A549 (cell line): Measurements from ENCODE around the gene NEAT1. TPM values are rescaled to one million over a fixed set of nuclear protein-coding genes. Genes with fewer than 3 reads are reported as not detected.

Source experiments
- ATAC-seq, 2 experiments: fragments of 200-7000 bp in 1 of 2; fragments of >200 bp in 1 of 2; cut with Nextera tagmentation in 1 of 2; cut with Tn5 transposase in 1 of 2; 3 replicates each; pipeline versions ENCODE4 v1.8.0 to v1.9.1; 2018 to 2020; ENCODE audit warnings: mild to moderate bottlenecking in 1 of 2, moderate library complexity in 1 of 2
- CTCF ChIA-PET: fragments of 300-600 bp; sonication (Branson Sonifier 250); formaldehyde crosslinking; extraction: SDS; loops from one replicate; lab custom pipeline; 2021; ENCODE audit warnings: antibody characterized with exemption, inconsistent platforms; lab: Yijun Ruan, JAX
- POLR2A ChIA-PET: fragments of 350-600 bp; formaldehyde crosslinking; extraction: SDS; loops from one replicate; lab custom pipeline; 2021; ENCODE audit warnings: antibody characterized with exemption, inconsistent platforms; lab: Yijun Ruan, JAX
- DNase-seq, 2 experiments: peaks; one replicate each; pipeline versions ENCODE4 v3.0.0 to v3.0.0-alpha.2; 2011 to 2016; ENCODE audit warnings: low read depth in 1 of 2, low spot score in 1 of 2
- FAIRE-seq: peaks from 2 replicates; lab custom pipeline; 2011; peaks lifted over from hg19 to GRCh38; lab: Jason Lieb, UNC
- H3K27ac ChIP-seq, 2 experiments: fragments of >200 bp; sonication (Bioruptor Twin); formaldehyde crosslinking; 3 replicates each; pipeline ENCODE4 v1.5.1; 2016 to 2017
- H3K4me1 ChIP-seq: fragments of >200 bp; sonication (Bioruptor Twin); formaldehyde crosslinking; 3 replicates; pipeline ENCODE4 v1.6.1; 2016
- H3K4me2 ChIP-seq: fragments of >200 bp; sonication (Bioruptor Twin); formaldehyde crosslinking; 3 replicates; pipeline ENCODE4 v1.6.1; 2016
- H3K4me3 ChIP-seq: fragments of >200 bp; sonication (Bioruptor Twin); formaldehyde crosslinking; 3 replicates; pipeline ENCODE4 v1.5.1; 2016
- H3K9me3 ChIP-seq: fragments of >200 bp; sonication (Bioruptor Twin); formaldehyde crosslinking; 3 replicates; pipeline ENCODE4 v1.6.1; 2016
- ATOH8 ChIP-seq: fragments of 250-450 bp; sonication (Bioruptor Pico); IDR thresholded peaks from 2 replicates; pipeline ENCODE4 v1.5.0; 2020; ENCODE audit warnings: low read depth, mild to moderate bottlenecking, moderate library complexity
- BCL3 ChIP-seq: fragments of >200 bp; sonication (Bioruptor Twin); formaldehyde crosslinking; IDR thresholded peaks from 3 replicates; pipeline ENCODE4 v1.6.1; 2016
- CBX2 ChIP-seq: fragments of 200-600 bp; sonication (generic); IDR thresholded peaks from 2 replicates; pipeline ENCODE4 v1.6.1; 2016; ENCODE audit warnings: low read depth, mild to moderate bottlenecking, borderline replicate concordance
- CHD4 ChIP-seq: fragments of 200-600 bp; sonication (generic); IDR thresholded peaks from 2 replicates; pipeline ENCODE4 v1.6.1; 2016; ENCODE audit warnings: antibody characterized with exemption, mild to moderate bottlenecking, borderline replicate concordance
- EHF ChIP-seq: fragments of 250-450 bp; sonication (Bioruptor Pico); IDR thresholded peaks from 2 replicates; pipeline ENCODE4 v1.5.0; 2020; ENCODE audit warnings: mild to moderate bottlenecking
- EHMT2 ChIP-seq: fragments of 200-600 bp; sonication (generic); IDR thresholded peaks from 2 replicates; pipeline ENCODE4 v1.6.1; 2016; ENCODE audit warnings: antibody characterized with exemption, low read depth, mild to moderate bottlenecking, moderate library complexity
- ELK1 ChIP-seq: fragments of 150-350 bp; IDR thresholded peaks from 2 replicates; pipeline ENCODE4 v1.6.1; 2014; ENCODE audit warnings: low read depth, mild to moderate bottlenecking, low read length
- EP300 ChIP-seq, 2 experiments: fragments of >200 bp; sonication (Bioruptor Twin); formaldehyde crosslinking; IDR thresholded peaks; 2 replicates in 1 of 2; 3 replicates in 1 of 2; pipeline ENCODE4 v1.6.1; 2016 to 2017
- ESRRA ChIP-seq: fragments of 150-350 bp; IDR thresholded peaks from 2 replicates; pipeline ENCODE4 v1.6.1; 2014; ENCODE audit warnings: mild to moderate bottlenecking, low read length, borderline replicate concordance
- GATA3 ChIP-seq: IDR thresholded peaks from 2 replicates; pipeline ENCODE4 v1.6.1; 2012; ENCODE audit warnings: borderline replicate concordance
- HDAC2 ChIP-seq: fragments of 200-600 bp; sonication (generic); IDR thresholded peaks from 2 replicates; pipeline ENCODE4 v1.6.1; 2016
- HOXA7 ChIP-seq: fragments of 250-450 bp; sonication (Bioruptor Pico); IDR thresholded peaks from 2 replicates; pipeline ENCODE4 v1.5.0; 2020; ENCODE audit warnings: mild to moderate bottlenecking, moderate library complexity
- JUN ChIP-seq, 2 experiments: fragments of >200 bp; sonication (Bioruptor Twin); formaldehyde crosslinking; IDR thresholded peaks; 2 replicates in 1 of 2; 3 replicates in 1 of 2; pipeline ENCODE4 v1.6.1; 2016 to 2017
- KDM1A ChIP-seq: fragments of 200-600 bp; sonication (generic); IDR thresholded peaks from 2 replicates; pipeline ENCODE4 v1.6.1; 2016; ENCODE audit warnings: low read depth, mild to moderate bottlenecking
- KDM5A ChIP-seq: fragments of 200-600 bp; sonication (generic); IDR thresholded peaks from 2 replicates; pipeline ENCODE4 v1.6.1; 2016; ENCODE audit warnings: antibody characterized with exemption, mild to moderate bottlenecking
- MAX ChIP-seq: IDR thresholded peaks from 2 replicates; pipeline ENCODE4 v1.6.1; 2012
- PBX3 ChIP-seq: IDR thresholded peaks from 2 replicates; pipeline ENCODE4 v1.6.1; 2012
- POLR2A ChIP-seq: IDR thresholded peaks from 2 replicates; pipeline ENCODE4 v1.6.1; 2012; ENCODE audit warnings: mild to moderate bottlenecking, low read length
- RFX5 ChIP-seq: fragments of 450-650 bp; IDR thresholded peaks from 2 replicates; pipeline ENCODE4 v1.7.1; 2014; ENCODE audit warnings: antibody characterized with exemption, mild to moderate bottlenecking, moderate library complexity
- RNF2 ChIP-seq: fragments of 200-600 bp; sonication (generic); IDR thresholded peaks from 2 replicates; pipeline ENCODE4 v1.6.1; 2016; ENCODE audit warnings: low read depth, mild to moderate bottlenecking, antibody characterized with exemption, moderate library complexity, borderline replicate concordance
- SMC3 ChIP-seq: fragments of >200 bp; sonication (Bioruptor Twin); formaldehyde crosslinking; IDR thresholded peaks from 3 replicates; pipeline ENCODE4 v1.6.1; 2018; ENCODE audit warnings: inconsistent platforms
- TFCP2L1 ChIP-seq: fragments of 250-450 bp; sonication (Bioruptor Pico); IDR thresholded peaks from 2 replicates; pipeline ENCODE4 v1.5.0; 2021; ENCODE audit warnings: mild to moderate bottlenecking
- TP53 ChIP-seq: fragments of 250-450 bp; sonication (Bioruptor Pico); IDR thresholded peaks from 2 replicates; pipeline ENCODE4 v1.5.0; 2021; ENCODE audit warnings: mild to moderate bottlenecking, moderate library complexity
- USF2 ChIP-seq: fragments of 450-650 bp; IDR thresholded peaks from 2 replicates; pipeline ENCODE4 v1.6.1; 2014; ENCODE audit warnings: antibody characterized with exemption
- ZFP36 ChIP-seq: fragments of 450-650 bp; IDR thresholded peaks from 2 replicates; pipeline ENCODE4 v1.6.1; 2014; ENCODE audit warnings: borderline replicate concordance; ENCODE audit not compliant: partially characterized antibody
- ZNF302 ChIP-seq: fragments of 250-450 bp; sonication (Bioruptor Pico); IDR thresholded peaks from 2 replicates; pipeline ENCODE4 v1.9.0; 2021; ENCODE audit warnings: inconsistent platforms, mild to moderate bottlenecking, moderate library complexity
- WGBS: methylation state at CpG from one replicate; pipeline ENCODE4 v1.1.6; 2017; ENCODE audit errors: missing lambda C conversion rate; 5-methylcytosine and 5-hydroxymethylcytosine counted together
- polyA plus RNA-seq, 4 experiments: library from polyadenylated mRNA; depleted of rRNA in 3 of 4; stranded (reverse); fragments of >200 nt; fragmentation: RNase III in 1 of 4; extraction: RNeasy Plus Mini Kit Qiagen cat#74134 plus additional on column Dnase treatment in 1 of 4; gene quantifications; 2 replicates in 3 of 4; 3 replicates in 1 of 4; pipeline ENCODE4 v1.2.3, GENCODE V29; 2011 to 2017

NEAT1 gene
- polyA plus RNA-seq, 2 of the 4 experiments (the other 2 are of a cell fraction), result 314 to 1,223 TPM

- CTCF ChIA-PET, result interaction anchor here (0.6 to 8.5 kb wide), 5 partner anchors 9 to 197 kb away, joined by 3 to 84 read pairs (median 3); no protein-coding TSS in a partner anchor
- no peak overlapping the region for H3K4me2 ChIP-seq
- FAIRE-seq, result no peak
Measured at GRCh38 chr11:65401803-65402248, 20.8 kb upstream of the NEAT1 start.

GRCh38 chr11:65402790-65403189 is 19.8 kb upstream of the NEAT1 start:
- CTCF ChIA-PET, result interaction anchor here (0.9 to 8.5 kb wide), 4 partner anchors 8 to 196 kb away, joined by 3 to 84 read pairs (median 3); no protein-coding TSS in a partner anchor

More at GRCh38 chr11:65401803-65402248, 20.8 kb upstream of the NEAT1 start:
- Histone ChIP-seq H3K4me3 (no peak overlapping the region), H3K27ac (no peak overlapping the region), H3K4me1 (0 out of 3 replicates have a peak, but pooled peaks cover 4% of the 10 kb centered on the region), H3K9me3 (no peaks in the 10 kb centered on the region)
- TF ChIP-seq ATOH8, result no peak
- no peak for TF ChIP-seq POLR2A
- no peak for TF ChIP-seq ELK1
- TF ChIP-seq CBX2, result no peak
- TF ChIP-seq TFCP2L1 (CRISPR knock-in tag), result no peak
- no peak for TF ChIP-seq USF2
- no peak for TF ChIP-seq BCL3
- TF ChIP-seq CHD4, result no peak
- TF ChIP-seq KDM5A, result no peak
- TF ChIP-seq EHMT2, result no peak
- no peak for TF ChIP-seq PBX3
- TF ChIP-seq ZFP36, result no peak
- no peak for TF ChIP-seq MAX
- no peak for TF ChIP-seq HDAC2
- TF ChIP-seq SMC3, result no peak
- 83% methylated on average over 10 of the region's 10 CpGs for WGBS
- DNase-seq (no peak), ATAC-seq (no peak)
- POLR2A ChIA-PET, result no interaction called here

More at GRCh38 chr11:65402790-65403189, 19.8 kb upstream of the NEAT1 start:
- ATAC-seq (no peak), FAIRE-seq (no peak)
- POLR2A ChIA-PET, result no interaction called here
- 77% methylated on average over 2 of the region's 2 CpGs for WGBS
- no peak for TF ChIP-seq EHF (CRISPR knock-in tag)
- no peak for TF ChIP-seq JUN (IDR thresholded peaks at IDR 0.05)
- TF ChIP-seq RNF2, result no peak
- no peak for TF ChIP-seq EHMT2
- no peak for TF ChIP-seq GATA3
- no peak for TF ChIP-seq ESRRA
- no peak for TF ChIP-seq KDM1A
- no peak for TF ChIP-seq ZNF302 (CRISPR knock-in tag)
- no peak for TF ChIP-seq HOXA7
- no peak for TF ChIP-seq KDM5A
- TF ChIP-seq EP300 (IDR thresholded peaks at IDR 0.05), result no peak
- TF ChIP-seq RFX5, result no peak
- no peak for TF ChIP-seq TP53 (CRISPR knock-in tag)
- TF ChIP-seq, all 56 proteins: peak for 0
- H3K4me1 ChIP-seq, result 0 out of 3 replicates have a peak, but pooled peaks cover 4% of the 10 kb centered on the region
- no peaks in the 10 kb centered on the region for H3K9me3 ChIP-seq
- no peak overlapping the region for H3K4me2 ChIP-seq
- no peak overlapping the region for H3K4me3 ChIP-seq
- H3K27ac ChIP-seq, result no peak overlapping the region
- no peak for DNase-seq
